HepG2 (cell line): ENCODE measurements around the gene POLR1E. TPM values are rescaled to one million over a fixed set of nuclear protein-coding genes. Genes with fewer than 3 reads are reported as not detected.
A peak's percentile ranks its signal among the peaks of the same experiment; 100 is the strongest.

ENCODE experiments used
- ATF7 ChIP-seq, 2 experiments: fragments of 450-650 bp in 1 of 2; sonication (generic) in 1 of 2; formaldehyde crosslinking in 1 of 2; IDR thresholded peaks; 2 replicates each; pipeline versions ENCODE4 v1.4.0 to v1.6.1; 2016 to 2020; ENCODE audit warnings: antibody characterized with exemption in 1 of 2, mild to moderate bottlenecking in 1 of 2, missing genetic modification reagents in 1 of 2
- BRCA1 ChIP-seq: sonication (generic); formaldehyde crosslinking; IDR thresholded peaks from 2 replicates; pipeline ENCODE4 v1.4.0; 2020; ENCODE audit warnings: missing genetic modification reagents
- KLF13 ChIP-seq: sonication (generic); formaldehyde crosslinking; IDR thresholded peaks from 2 replicates; pipeline ENCODE4 v1.4.0; 2020; ENCODE audit warnings: mild to moderate bottlenecking, missing genetic modification reagents
- SOX13 ChIP-seq, 3 experiments: fragments of 450-650 bp in 1 of 3; sonication (generic) in 1 of 3; formaldehyde crosslinking in 1 of 3; IDR thresholded peaks in 2 of 3; conservative IDR thresholded peaks in 1 of 3; 2 replicates each; pipeline versions ENCODE4 v1.5.0 to v1.6.1; 2016 to 2020; ENCODE audit warnings: antibody characterized with exemption in 1 of 3, mild to moderate bottlenecking in 1 of 3, missing compliant biosample characterization in 1 of 3, missing genetic modification reagents in 1 of 3, moderate library complexity in 1 of 3
- SP140L ChIP-seq: sonication (generic); formaldehyde crosslinking; IDR thresholded peaks from 2 replicates; pipeline ENCODE4 v1.4.0; 2020; ENCODE audit warnings: missing genetic modification reagents, borderline replicate concordance
- ZNF777 ChIP-seq: sonication (generic); formaldehyde crosslinking; IDR thresholded peaks from 2 replicates; pipeline ENCODE4 v1.4.0; 2020; ENCODE audit warnings: missing genetic modification reagents
- polyA plus RNA-seq, 8 experiments: library from polyadenylated mRNA; depleted of rRNA in 3 of 8; stranded (reverse) in 7 of 8; unstranded in 1 of 8; fragments of >200 nt; fragmentation: Illumina TruSeq in 4 of 8; extraction: Trizol in 4 of 8; gene quantifications; 2 replicates each; pipeline versions ENCODE4 v1.2.1 to v1.2.3, GENCODE V29; 2011 to 2016; ENCODE audit warnings: low read depth in 4 of 8, missing spikeins in 1 of 8, mixed read lengths in 1 of 8; ENCODE audit not compliant: insufficient read depth in 1 of 8
- total RNA-seq, 5 experiments: library from RNA; depleted of rRNA; stranded (reverse); fragments of >200 nt; fragmentation: Illumina TruSeq; extraction: Trizol; gene quantifications; 2 replicates each; pipeline ENCODE4 v1.2.3, GENCODE V29; 2016; ENCODE audit warnings: low read depth in 1 of 5
- TF ChIP-seq, protein P1 (sequence below): sonication (generic); formaldehyde crosslinking; IDR thresholded peaks from 2 replicates; pipeline ENCODE4 v1.4.0; 2020; ENCODE audit warnings: mild to moderate bottlenecking, low read depth, missing genetic modification reagents
- TF ChIP-seq, protein P2 (sequence below): sonication (generic); formaldehyde crosslinking; conservative IDR thresholded peaks from 2 replicates; pipeline ENCODE4 v1.4.0; 2020; ENCODE audit warnings: mild to moderate bottlenecking, missing genetic modification reagents, moderate library complexity
- TF ChIP-seq, protein P3 (sequence below): sonication (generic); formaldehyde crosslinking; IDR thresholded peaks from 2 replicates; pipeline ENCODE4 v1.8.1; 2023; ENCODE audit warnings: mild to moderate bottlenecking, missing genetic modification reagents
- TF ChIP-seq, protein P4 (sequence below): sonication (generic); formaldehyde crosslinking; IDR thresholded peaks from 2 replicates; pipeline ENCODE4 v1.4.0; 2020; ENCODE audit warnings: mild to moderate bottlenecking, missing genetic modification reagents
- TF ChIP-seq, protein P5 (sequence below): sonication (generic); formaldehyde crosslinking; IDR thresholded peaks from 2 replicates; pipeline ENCODE4 v1.8.1; 2022; ENCODE audit warnings: low read depth, mild to moderate bottlenecking, missing genetic modification reagents

The POLR1E gene
- total and polyA plus RNA-seq, 2 of the 13 experiments (the other 11 are each of a cell fraction or from before 2014, with no cell fraction given) = 23.0 to 37.8 TPM

DNA sequence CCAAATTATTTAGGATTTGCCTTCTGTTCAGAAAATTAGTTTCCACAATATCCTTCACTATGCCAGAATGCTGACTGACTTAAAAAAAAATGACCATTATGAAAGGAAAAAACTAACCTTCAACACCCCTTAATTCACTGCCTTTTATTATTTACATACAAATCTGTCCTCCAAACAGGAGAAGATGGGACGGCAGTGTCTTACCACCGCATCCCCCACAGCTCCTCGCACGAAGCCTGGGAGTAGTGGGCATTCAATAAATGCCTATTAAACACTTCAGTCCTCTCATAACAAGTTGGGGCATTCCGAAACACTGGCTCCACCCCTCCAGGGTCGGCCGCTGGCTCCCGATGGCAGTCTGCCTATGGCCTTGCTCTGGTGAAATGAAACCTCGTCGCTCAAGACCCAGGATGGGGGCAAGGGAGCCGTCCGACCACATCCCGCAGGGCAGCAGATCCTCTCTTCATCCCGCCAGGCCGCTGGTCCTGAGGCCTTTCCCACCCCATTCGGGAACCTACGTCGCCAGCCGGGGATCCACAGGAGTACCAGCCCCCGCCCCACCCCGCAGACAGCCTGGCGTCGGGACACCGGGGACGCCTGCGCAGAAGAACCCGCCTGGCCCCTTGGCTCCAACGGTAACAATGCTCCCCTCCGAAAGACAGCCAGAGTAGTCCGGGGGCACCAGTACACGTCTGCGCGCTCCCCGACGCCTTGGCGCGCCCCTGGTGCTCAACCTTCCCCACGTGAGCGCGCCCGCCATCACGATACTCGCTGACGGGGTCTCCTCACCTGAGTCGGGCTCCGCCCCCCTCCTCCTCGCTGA is 21.1 kb upstream of the POLR1E start (continued):
- TF ChIP-seq, protein P1, sequence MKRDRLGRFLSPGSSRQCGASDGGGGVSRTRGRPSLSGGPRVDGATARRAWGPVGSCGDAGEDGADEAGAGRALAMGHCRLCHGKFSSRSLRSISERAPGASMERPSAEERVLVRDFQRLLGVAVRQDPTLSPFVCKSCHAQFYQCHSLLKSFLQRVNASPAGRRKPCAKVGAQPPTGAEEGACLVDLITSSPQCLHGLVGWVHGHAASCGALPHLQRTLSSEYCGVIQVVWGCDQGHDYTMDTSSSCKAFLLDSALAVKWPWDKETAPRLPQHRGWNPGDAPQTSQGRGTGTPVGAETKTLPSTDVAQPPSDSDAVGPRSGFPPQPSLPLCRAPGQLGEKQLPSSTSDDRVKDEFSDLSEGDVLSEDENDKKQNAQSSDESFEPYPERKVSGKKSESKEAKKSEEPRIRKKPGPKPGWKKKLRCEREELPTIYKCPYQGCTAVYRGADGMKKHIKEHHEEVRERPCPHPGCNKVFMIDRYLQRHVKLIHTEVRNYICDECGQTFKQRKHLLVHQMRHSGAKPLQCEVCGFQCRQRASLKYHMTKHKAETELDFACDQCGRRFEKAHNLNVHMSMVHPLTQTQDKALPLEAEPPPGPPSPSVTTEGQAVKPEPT (CRISPR knock-in tag) = 0 out of 2 replicates have a peak, but pooled peaks have one; percentile 23
- TF ChIP-seq, protein P2, sequence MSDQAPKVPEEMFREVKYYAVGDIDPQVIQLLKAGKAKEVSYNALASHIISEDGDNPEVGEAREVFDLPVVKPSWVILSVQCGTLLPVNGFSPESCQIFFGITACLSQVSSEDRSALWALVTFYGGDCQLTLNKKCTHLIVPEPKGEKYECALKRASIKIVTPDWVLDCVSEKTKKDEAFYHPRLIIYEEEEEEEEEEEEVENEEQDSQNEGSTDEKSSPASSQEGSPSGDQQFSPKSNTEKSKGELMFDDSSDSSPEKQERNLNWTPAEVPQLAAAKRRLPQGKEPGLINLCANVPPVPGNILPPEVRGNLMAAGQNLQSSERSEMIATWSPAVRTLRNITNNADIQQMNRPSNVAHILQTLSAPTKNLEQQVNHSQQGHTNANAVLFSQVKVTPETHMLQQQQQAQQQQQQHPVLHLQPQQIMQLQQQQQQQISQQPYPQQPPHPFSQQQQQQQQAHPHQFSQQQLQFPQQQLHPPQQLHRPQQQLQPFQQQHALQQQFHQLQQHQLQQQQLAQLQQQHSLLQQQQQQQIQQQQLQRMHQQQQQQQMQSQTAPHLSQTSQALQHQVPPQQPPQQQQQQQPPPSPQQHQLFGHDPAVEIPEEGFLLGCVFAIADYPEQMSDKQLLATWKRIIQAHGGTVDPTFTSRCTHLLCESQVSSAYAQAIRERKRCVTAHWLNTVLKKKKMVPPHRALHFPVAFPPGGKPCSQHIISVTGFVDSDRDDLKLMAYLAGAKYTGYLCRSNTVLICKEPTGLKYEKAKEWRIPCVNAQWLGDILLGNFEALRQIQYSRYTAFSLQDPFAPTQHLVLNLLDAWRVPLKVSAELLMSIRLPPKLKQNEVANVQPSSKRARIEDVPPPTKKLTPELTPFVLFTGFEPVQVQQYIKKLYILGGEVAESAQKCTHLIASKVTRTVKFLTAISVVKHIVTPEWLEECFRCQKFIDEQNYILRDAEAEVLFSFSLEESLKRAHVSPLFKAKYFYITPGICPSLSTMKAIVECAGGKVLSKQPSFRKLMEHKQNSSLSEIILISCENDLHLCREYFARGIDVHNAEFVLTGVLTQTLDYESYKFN (CRISPR knock-in tag) = no peak
- TF ChIP-seq, protein P3, sequence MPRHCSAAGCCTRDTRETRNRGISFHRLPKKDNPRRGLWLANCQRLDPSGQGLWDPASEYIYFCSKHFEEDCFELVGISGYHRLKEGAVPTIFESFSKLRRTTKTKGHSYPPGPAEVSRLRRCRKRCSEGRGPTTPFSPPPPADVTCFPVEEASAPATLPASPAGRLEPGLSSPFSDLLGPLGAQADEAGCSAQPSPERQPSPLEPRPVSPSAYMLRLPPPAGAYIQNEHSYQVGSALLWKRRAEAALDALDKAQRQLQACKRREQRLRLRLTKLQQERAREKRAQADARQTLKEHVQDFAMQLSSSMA (CRISPR knock-in tag) = no peak
- TF ChIP-seq, protein P4, sequence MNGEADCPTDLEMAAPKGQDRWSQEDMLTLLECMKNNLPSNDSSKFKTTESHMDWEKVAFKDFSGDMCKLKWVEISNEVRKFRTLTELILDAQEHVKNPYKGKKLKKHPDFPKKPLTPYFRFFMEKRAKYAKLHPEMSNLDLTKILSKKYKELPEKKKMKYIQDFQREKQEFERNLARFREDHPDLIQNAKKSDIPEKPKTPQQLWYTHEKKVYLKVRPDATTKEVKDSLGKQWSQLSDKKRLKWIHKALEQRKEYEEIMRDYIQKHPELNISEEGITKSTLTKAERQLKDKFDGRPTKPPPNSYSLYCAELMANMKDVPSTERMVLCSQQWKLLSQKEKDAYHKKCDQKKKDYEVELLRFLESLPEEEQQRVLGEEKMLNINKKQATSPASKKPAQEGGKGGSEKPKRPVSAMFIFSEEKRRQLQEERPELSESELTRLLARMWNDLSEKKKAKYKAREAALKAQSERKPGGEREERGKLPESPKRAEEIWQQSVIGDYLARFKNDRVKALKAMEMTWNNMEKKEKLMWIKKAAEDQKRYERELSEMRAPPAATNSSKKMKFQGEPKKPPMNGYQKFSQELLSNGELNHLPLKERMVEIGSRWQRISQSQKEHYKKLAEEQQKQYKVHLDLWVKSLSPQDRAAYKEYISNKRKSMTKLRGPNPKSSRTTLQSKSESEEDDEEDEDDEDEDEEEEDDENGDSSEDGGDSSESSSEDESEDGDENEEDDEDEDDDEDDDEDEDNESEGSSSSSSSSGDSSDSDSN (CRISPR knock-in tag) = 0 out of 2 replicates have a peak, but pooled peaks have one; percentile 49
- TF ChIP-seq ATF7 (IDR thresholded peaks at IDR 0.05) = no peak
- TF ChIP-seq ATF7 (CRISPR knock-in tag; IDR thresholded peaks at IDR 0.05) = peak; percentile 7; the same call in 1 of the 2 replicates
- TF ChIP-seq, protein P5, sequence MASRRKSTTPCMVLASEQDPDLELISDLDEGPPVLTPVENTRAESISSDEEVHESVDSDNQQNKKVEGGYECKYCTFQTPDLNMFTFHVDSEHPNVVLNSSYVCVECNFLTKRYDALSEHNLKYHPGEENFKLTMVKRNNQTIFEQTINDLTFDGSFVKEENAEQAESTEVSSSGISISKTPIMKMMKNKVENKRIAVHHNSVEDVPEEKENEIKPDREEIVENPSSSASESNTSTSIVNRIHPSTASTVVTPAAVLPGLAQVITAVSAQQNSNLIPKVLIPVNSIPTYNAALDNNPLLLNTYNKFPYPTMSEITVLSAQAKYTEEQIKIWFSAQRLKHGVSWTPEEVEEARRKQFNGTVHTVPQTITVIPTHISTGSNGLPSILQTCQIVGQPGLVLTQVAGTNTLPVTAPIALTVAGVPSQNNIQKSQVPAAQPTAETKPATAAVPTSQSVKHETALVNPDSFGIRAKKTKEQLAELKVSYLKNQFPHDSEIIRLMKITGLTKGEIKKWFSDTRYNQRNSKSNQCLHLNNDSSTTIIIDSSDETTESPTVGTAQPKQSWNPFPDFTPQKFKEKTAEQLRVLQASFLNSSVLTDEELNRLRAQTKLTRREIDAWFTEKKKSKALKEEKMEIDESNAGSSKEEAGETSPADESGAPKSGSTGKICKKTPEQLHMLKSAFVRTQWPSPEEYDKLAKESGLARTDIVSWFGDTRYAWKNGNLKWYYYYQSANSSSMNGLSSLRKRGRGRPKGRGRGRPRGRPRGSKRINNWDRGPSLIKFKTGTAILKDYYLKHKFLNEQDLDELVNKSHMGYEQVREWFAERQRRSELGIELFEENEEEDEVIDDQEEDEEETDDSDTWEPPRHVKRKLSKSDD (CRISPR knock-in tag) = peak; percentile 57; the same call in 1 of the 2 replicates
- no peak for TF ChIP-seq SP140L
- no peak for TF ChIP-seq SOX13 (IDR thresholded peaks at IDR 0.05)
- TF ChIP-seq SOX13 (CRISPR knock-in tag; conservative IDR thresholded peaks at IDR 0.05 in 1 of 2, IDR thresholded peaks at IDR 0.05 in 1 of 2) = 0 out of 4 replicates have a peak, but pooled peaks of 1 of the 2 experiments have one; percentile 9
- TF ChIP-seq ZNF777 (CRISPR knock-in tag) = peak; percentile 66
- peak; percentile 34; the same call in 1 of the 2 replicates for TF ChIP-seq KLF13 (CRISPR knock-in tag)
- no peak for TF ChIP-seq BRCA1 (CRISPR knock-in tag)
